DOHH2 (cell line): Measurements from ENCODE around the gene IER3.

Experiments used
- CTCF ChIP-seq: fragments of 200-600 bp; sonication (generic); IDR thresholded peaks from one replicate; pipeline ENCODE4 v1.5.1; 2014; ENCODE audit warnings: antibody characterized with exemption, mild to moderate bottlenecking, low read depth, low read length; ENCODE audit not compliant: poor library complexity, severe bottlenecking
- EZH2phosphoT487 ChIP-seq: fragments of 200-600 bp; sonication (generic); IDR thresholded peaks from 2 replicates; pipeline ENCODE4 v1.6.1; 2017; ENCODE audit warnings: borderline replicate concordance, mild to moderate bottlenecking, antibody characterized with exemption, low read length, moderate library complexity, mixed read lengths

GRCh38 chr6:30742316-30743098 lies 1.8 kb downstream of the IER3 start, which contains the start of gene FLOT1:
- TF ChIP-seq CTCF = no peak
- TF ChIP-seq EZH2phosphoT487 = no peak
